NCI-H345 (cell line): ENCODE data around the gene TYRP1.

ENCODE experiments used
- DNase-seq: peaks from one replicate; lab custom pipeline; 2025; lab: John Stamatoyannopoulos, UW

Gene TYRP1

GRCh38 chr9:12732971-12733370 lies 39.8 kb downstream of the TYRP1 start:
- no peak for DNase-seq

GRCh38 chr9:12735665-12736064 lies 42.5 kb downstream of the TYRP1 start:
- no peak for DNase-seq

- DNase-seq = no peak
These were observed 44.7 kb downstream of the TYRP1 start for GRCh38 chr9:12737871-12738270.

GRCh38 chr9:12739014-12739652 lies 45.9 kb downstream of the TYRP1 start:
- DNase-seq = no peak

- no peak for DNase-seq
These were observed 47.7 kb downstream of the TYRP1 start for GRCh38 chr9:12740845-12741244.

- DNase-seq = no peak
These were observed 54.8 kb downstream of the TYRP1 start for GRCh38 chr9:12748016-12748415.

- no peak for DNase-seq
These were observed 55.8 kb downstream of the TYRP1 start for GRCh38 chr9:12748954-12749353.

- DNase-seq = no peak
These were observed 60.7 kb downstream of the TYRP1 start for GRCh38 chr9:12753931-12754330.

- DNase-seq = peak; percentile 81
These were observed 66.6 kb downstream of the TYRP1 start for GRCh38 chr9:12759761-12760160.
